OCI-LY1 (cell line): ENCODE measurements around the gene MAPK10.

Experiments used
- EZH2 ChIP-seq: fragments of 200-600 bp; sonication (generic), shearing (Covaris generic); IDR thresholded peaks from 2 replicates; pipeline ENCODE4 v1.8.0; 2017; ENCODE audit warnings: borderline replicate concordance, mixed run types, mild to moderate bottlenecking, antibody characterized with exemption, low read length, moderate library complexity, mixed read lengths
- TF ChIP-seq, protein P1 (sequence below): fragments of 200-600 bp; sonication (generic), shearing (Covaris generic); IDR thresholded peaks from 2 replicates; pipeline ENCODE4 v1.5.1; 2017; ENCODE audit warnings: mild to moderate bottlenecking, antibody characterized with exemption, low read length, moderate library complexity, mixed read lengths

DNA sequence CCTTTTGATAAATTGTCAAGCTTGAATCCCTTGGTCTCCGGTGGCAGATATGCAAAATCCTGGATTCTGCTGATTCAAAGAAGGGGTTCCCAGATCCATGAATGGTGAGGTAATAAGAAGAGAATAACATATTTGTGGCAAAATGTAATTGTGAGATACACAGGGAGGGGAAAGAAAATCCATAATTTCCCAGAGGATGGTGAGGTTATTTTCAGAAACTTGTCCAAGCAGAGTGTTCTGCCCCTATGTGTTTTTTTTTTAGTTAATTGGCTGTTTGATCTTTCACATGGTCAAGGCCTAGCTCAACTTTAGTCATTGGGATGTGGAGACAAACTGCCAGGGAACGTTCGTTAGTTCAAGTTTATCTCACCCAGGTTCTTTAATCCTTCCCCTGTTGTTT lies 408.8 kb downstream of the MAPK10 start:
- TF ChIP-seq, protein P1, sequence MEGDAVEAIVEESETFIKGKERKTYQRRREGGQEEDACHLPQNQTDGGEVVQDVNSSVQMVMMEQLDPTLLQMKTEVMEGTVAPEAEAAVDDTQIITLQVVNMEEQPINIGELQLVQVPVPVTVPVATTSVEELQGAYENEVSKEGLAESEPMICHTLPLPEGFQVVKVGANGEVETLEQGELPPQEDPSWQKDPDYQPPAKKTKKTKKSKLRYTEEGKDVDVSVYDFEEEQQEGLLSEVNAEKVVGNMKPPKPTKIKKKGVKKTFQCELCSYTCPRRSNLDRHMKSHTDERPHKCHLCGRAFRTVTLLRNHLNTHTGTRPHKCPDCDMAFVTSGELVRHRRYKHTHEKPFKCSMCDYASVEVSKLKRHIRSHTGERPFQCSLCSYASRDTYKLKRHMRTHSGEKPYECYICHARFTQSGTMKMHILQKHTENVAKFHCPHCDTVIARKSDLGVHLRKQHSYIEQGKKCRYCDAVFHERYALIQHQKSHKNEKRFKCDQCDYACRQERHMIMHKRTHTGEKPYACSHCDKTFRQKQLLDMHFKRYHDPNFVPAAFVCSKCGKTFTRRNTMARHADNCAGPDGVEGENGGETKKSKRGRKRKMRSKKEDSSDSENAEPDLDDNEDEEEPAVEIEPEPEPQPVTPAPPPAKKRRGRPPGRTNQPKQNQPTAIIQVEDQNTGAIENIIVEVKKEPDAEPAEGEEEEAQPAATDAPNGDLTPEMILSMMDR, result no peak
- TF ChIP-seq EZH2, result no peak
